WTC11 (cell line): ENCODE results near the gene KRT79. TPM values are rescaled to one million over a fixed set of nuclear protein-coding genes. Genes with fewer than 3 reads are reported as not detected.
A peak's percentile ranks its signal among the peaks of the same experiment; 100 is the strongest.

Experiments used
- ATAC-seq: fragments of 200-7000 bp; cut with Tn5 transposase; 2 replicates; pipeline ENCODE4 v1.10.0; 2021; ENCODE audit warnings: mild to moderate bottlenecking, moderate library complexity
- CTCF ChIA-PET: fragments of 300-600 bp; sonication (Branson Sonifier 250); formaldehyde crosslinking; loops from one replicate; lab custom pipeline; 2021; ENCODE audit warnings: antibody characterized with exemption; lab: Charles Lee
- POLR2A ChIA-PET: fragments of 350-600 bp; sonication (Branson Sonifier 250); formaldehyde crosslinking; loops from one replicate; lab custom pipeline; 2021; ENCODE audit warnings: antibody characterized with exemption; lab: Charles Lee
- DNase-seq: peaks from one replicate; pipeline ENCODE4 v3.0.0; 2021; ENCODE audit warnings: low spot score
- H3K27ac Mint-ChIP-seq: 2 replicates; pipeline ENCODE4 v1.8.0; 2021; ENCODE audit warnings: mixed read lengths
- H3K27me3 Mint-ChIP-seq: 2 replicates; pipeline ENCODE4 v1.8.0; 2021; ENCODE audit warnings: low read depth, mild to moderate bottlenecking, moderate library complexity, mixed read lengths
- H3K36me3 Mint-ChIP-seq: 2 replicates; pipeline ENCODE4 v1.8.0; 2021; ENCODE audit warnings: mixed read lengths
- H3K4me1 Mint-ChIP-seq: 2 replicates; pipeline ENCODE4 v1.8.0; 2022; ENCODE audit warnings: mixed read lengths
- H3K4me3 Mint-ChIP-seq: 2 replicates; pipeline ENCODE4 v1.8.0; 2021; ENCODE audit warnings: mild to moderate bottlenecking, moderate library complexity, mixed read lengths
- H3K9me3 Mint-ChIP-seq: 2 replicates; pipeline ENCODE4 v1.8.0; 2021; ENCODE audit warnings: mixed read lengths
- CBFB ChIP-seq: sonication (generic); formaldehyde crosslinking; IDR thresholded peaks from 2 replicates; pipeline ENCODE4 v1.8.1; 2022; ENCODE audit warnings: mild to moderate bottlenecking, low read depth, missing genetic modification reagents
- GABPB1 ChIP-seq: sonication (generic); formaldehyde crosslinking; IDR thresholded peaks from 2 replicates; pipeline ENCODE4 v1.8.1; 2023; ENCODE audit warnings: mild to moderate bottlenecking, missing genetic modification reagents
- IRF2 ChIP-seq: sonication (generic); formaldehyde crosslinking; IDR thresholded peaks from 2 replicates; pipeline ENCODE4 v1.8.0; 2022; ENCODE audit warnings: low read depth, missing genetic modification reagents, borderline replicate concordance
- NFYB ChIP-seq: sonication (generic); formaldehyde crosslinking; conservative IDR thresholded peaks from 2 replicates; pipeline ENCODE4 v1.8.0; 2022; ENCODE audit warnings: low read depth, missing genetic modification reagents
- NR3C1 ChIP-seq: sonication (generic); formaldehyde crosslinking; conservative IDR thresholded peaks from 2 replicates; pipeline ENCODE4 v1.8.1; 2023; ENCODE audit warnings: low read depth, mild to moderate bottlenecking, missing genetic modification reagents
- SMAD4 ChIP-seq: sonication (generic); formaldehyde crosslinking; IDR thresholded peaks from 2 replicates; pipeline ENCODE4 v1.8.0; 2022; ENCODE audit warnings: mild to moderate bottlenecking, missing genetic modification reagents
- SOX15 ChIP-seq: fragments of 250-450 bp; sonication (Bioruptor Pico); IDR thresholded peaks from 2 replicates; pipeline ENCODE4 v1.9.0; 2021; ENCODE audit warnings: mild to moderate bottlenecking
- TEAD1 ChIP-seq: sonication (generic); formaldehyde crosslinking; IDR thresholded peaks from 2 replicates; pipeline ENCODE4 v1.8.0; 2022; ENCODE audit warnings: mild to moderate bottlenecking, missing genetic modification reagents
- ZNF317 ChIP-seq: sonication (generic); formaldehyde crosslinking; IDR thresholded peaks from 2 replicates; pipeline ENCODE4 v1.8.1; 2023; ENCODE audit warnings: low read depth, mild to moderate bottlenecking, moderate library complexity, missing genetic modification reagents, borderline replicate concordance
- total RNA-seq: library from RNA; stranded (reverse); gene quantifications from 3 replicates; pipeline ENCODE4 v1.2.3, GENCODE V29; 2021
- TF ChIP-seq, protein P1 (sequence below): sonication (generic); formaldehyde crosslinking; IDR thresholded peaks from 2 replicates; pipeline ENCODE4 v1.8.0; 2022; ENCODE audit warnings: mild to moderate bottlenecking, missing genetic modification reagents
- TF ChIP-seq, protein P2 (sequence below): sonication (generic); formaldehyde crosslinking; conservative IDR thresholded peaks from 2 replicates; pipeline ENCODE4 v1.8.1; 2022; ENCODE audit warnings: mild to moderate bottlenecking, missing genetic modification reagents
- TF ChIP-seq, protein P3 (sequence below): sonication (generic); formaldehyde crosslinking; IDR thresholded peaks from 2 replicates; pipeline ENCODE4 v1.8.1; 2023; ENCODE audit warnings: mild to moderate bottlenecking, missing genetic modification reagents, moderate library complexity
- TF ChIP-seq, protein P4 (sequence below): sonication (generic); formaldehyde crosslinking; IDR thresholded peaks from 2 replicates; pipeline ENCODE4 v1.8.1; 2023; ENCODE audit warnings: mild to moderate bottlenecking, missing genetic modification reagents, borderline replicate concordance
- TF ChIP-seq, protein P5 (sequence below): fragments of 250-450 bp; sonication (Bioruptor Pico); IDR thresholded peaks from 2 replicates; pipeline ENCODE4 v1.9.0; 2021; ENCODE audit warnings: mild to moderate bottlenecking
- TF ChIP-seq, protein P6 (sequence below): fragments of 200-600 bp; IDR thresholded peaks from 2 replicates; pipeline ENCODE4 v1.8.0; 2022; ENCODE audit warnings: antibody characterized with exemption
- TF ChIP-seq, protein P7 (sequence below): fragments of 250-450 bp; sonication (Bioruptor Pico); IDR thresholded peaks from 2 replicates; pipeline ENCODE4 v1.9.0; 2021; ENCODE audit warnings: mild to moderate bottlenecking, borderline replicate concordance

The KRT79 gene
- total RNA-seq, 1 experiment from 2014 or later: not detected

DNA sequence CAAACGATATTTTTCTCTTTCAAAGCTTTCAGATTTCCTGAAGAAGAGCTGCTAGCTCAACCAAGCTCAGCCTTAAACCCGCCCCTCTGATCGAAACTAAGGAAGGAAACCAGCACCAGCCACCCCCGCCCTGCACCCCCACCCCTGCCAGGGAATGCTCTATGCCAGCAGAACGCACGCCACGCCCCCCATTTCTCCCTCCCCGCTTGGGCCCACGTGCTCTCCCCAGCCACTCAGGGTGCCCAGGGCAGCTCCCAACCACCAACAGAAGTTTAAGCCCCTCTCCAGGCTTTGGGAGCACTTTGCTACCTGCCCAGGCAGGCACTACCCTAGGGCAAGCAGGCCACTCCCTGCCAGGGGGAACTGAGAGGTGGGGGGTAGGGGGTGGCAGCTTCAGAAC, 33.5 kb upstream of the KRT79 start:
- TF ChIP-seq, protein P1, sequence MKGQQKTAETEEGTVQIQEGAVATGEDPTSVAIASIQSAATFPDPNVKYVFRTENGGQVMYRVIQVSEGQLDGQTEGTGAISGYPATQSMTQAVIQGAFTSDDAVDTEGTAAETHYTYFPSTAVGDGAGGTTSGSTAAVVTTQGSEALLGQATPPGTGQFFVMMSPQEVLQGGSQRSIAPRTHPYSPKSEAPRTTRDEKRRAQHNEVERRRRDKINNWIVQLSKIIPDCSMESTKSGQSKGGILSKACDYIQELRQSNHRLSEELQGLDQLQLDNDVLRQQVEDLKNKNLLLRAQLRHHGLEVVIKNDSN: 0 out of 2 replicates have a peak, but pooled peaks have one; percentile 22
- TF ChIP-seq, protein P2, sequence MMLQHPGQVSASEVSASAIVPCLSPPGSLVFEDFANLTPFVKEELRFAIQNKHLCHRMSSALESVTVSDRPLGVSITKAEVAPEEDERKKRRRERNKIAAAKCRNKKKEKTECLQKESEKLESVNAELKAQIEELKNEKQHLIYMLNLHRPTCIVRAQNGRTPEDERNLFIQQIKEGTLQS (CRISPR knock-in tag): no peak
- TF ChIP-seq, protein P3, sequence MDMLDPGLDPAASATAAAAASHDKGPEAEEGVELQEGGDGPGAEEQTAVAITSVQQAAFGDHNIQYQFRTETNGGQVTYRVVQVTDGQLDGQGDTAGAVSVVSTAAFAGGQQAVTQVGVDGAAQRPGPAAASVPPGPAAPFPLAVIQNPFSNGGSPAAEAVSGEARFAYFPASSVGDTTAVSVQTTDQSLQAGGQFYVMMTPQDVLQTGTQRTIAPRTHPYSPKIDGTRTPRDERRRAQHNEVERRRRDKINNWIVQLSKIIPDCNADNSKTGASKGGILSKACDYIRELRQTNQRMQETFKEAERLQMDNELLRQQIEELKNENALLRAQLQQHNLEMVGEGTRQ (CRISPR knock-in tag): peak; percentile 33; the same call in 1 of the 2 replicates
- POLR2A ChIA-PET: interaction anchor here (0.6 kb wide), 1 partner anchor 583 kb away, joined by 4 read pairs; no protein-coding TSS in a partner anchor

DNA sequence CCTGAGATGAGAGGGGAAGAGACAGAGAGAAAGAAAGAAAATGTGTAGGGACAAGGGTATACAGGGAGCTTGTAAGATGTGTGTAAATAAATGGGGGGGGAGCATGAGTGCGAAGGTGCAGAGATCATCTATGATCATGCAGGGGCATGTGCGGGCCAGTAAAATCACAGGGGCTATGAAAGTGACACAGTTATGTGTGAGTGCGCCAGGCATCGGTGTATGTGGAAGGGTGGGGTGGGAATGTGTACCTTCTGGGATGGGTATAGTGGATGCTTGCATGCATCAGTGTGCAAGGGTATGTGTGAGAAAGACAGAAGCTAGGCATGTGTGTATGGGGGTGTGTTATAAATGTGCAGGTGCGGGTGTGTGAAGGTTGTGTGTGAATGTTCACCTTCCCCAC, 33.0 kb upstream of the KRT79 start:
- no peak overlapping the region for H3K4me3 Mint-ChIP-seq
- no peaks in the 10 kb centered on the region for H3K27me3 Mint-ChIP-seq
- no peak for DNase-seq
- TF ChIP-seq, protein P2 (CRISPR knock-in tag): no peak
- TF ChIP-seq, protein P4, sequence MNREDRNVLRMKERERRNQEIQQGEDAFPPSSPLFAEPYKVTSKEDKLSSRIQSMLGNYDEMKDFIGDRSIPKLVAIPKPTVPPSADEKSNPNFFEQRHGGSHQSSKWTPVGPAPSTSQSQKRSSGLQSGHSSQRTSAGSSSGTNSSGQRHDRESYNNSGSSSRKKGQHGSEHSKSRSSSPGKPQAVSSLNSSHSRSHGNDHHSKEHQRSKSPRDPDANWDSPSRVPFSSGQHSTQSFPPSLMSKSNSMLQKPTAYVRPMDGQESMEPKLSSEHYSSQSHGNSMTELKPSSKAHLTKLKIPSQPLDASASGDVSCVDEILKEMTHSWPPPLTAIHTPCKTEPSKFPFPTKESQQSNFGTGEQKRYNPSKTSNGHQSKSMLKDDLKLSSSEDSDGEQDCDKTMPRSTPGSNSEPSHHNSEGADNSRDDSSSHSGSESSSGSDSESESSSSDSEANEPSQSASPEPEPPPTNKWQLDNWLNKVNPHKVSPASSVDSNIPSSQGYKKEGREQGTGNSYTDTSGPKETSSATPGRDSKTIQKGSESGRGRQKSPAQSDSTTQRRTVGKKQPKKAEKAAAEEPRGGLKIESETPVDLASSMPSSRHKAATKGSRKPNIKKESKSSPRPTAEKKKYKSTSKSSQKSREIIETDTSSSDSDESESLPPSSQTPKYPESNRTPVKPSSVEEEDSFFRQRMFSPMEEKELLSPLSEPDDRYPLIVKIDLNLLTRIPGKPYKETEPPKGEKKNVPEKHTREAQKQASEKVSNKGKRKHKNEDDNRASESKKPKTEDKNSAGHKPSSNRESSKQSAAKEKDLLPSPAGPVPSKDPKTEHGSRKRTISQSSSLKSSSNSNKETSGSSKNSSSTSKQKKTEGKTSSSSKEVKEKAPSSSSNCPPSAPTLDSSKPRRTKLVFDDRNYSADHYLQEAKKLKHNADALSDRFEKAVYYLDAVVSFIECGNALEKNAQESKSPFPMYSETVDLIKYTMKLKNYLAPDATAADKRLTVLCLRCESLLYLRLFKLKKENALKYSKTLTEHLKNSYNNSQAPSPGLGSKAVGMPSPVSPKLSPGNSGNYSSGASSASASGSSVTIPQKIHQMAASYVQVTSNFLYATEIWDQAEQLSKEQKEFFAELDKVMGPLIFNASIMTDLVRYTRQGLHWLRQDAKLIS (CRISPR knock-in tag): no peak
- TF ChIP-seq, protein P5, sequence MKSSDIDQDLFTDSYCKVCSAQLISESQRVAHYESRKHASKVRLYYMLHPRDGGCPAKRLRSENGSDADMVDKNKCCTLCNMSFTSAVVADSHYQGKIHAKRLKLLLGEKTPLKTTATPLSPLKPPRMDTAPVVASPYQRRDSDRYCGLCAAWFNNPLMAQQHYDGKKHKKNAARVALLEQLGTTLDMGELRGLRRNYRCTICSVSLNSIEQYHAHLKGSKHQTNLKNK: no peak
- TF ChIP-seq IRF2 (CRISPR knock-in tag): no peak
- TF ChIP-seq ZNF317 (CRISPR knock-in tag): no peak
- no peak for TF ChIP-seq TEAD1 (CRISPR knock-in tag)
- TF ChIP-seq SMAD4 (CRISPR knock-in tag): no peak
- no peak for TF ChIP-seq SOX15 (CRISPR knock-in tag)
- no peak for TF ChIP-seq NR3C1 (CRISPR knock-in tag)
- TF ChIP-seq, protein P6, sequence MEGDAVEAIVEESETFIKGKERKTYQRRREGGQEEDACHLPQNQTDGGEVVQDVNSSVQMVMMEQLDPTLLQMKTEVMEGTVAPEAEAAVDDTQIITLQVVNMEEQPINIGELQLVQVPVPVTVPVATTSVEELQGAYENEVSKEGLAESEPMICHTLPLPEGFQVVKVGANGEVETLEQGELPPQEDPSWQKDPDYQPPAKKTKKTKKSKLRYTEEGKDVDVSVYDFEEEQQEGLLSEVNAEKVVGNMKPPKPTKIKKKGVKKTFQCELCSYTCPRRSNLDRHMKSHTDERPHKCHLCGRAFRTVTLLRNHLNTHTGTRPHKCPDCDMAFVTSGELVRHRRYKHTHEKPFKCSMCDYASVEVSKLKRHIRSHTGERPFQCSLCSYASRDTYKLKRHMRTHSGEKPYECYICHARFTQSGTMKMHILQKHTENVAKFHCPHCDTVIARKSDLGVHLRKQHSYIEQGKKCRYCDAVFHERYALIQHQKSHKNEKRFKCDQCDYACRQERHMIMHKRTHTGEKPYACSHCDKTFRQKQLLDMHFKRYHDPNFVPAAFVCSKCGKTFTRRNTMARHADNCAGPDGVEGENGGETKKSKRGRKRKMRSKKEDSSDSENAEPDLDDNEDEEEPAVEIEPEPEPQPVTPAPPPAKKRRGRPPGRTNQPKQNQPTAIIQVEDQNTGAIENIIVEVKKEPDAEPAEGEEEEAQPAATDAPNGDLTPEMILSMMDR: no peak
- TF ChIP-seq, protein P7, sequence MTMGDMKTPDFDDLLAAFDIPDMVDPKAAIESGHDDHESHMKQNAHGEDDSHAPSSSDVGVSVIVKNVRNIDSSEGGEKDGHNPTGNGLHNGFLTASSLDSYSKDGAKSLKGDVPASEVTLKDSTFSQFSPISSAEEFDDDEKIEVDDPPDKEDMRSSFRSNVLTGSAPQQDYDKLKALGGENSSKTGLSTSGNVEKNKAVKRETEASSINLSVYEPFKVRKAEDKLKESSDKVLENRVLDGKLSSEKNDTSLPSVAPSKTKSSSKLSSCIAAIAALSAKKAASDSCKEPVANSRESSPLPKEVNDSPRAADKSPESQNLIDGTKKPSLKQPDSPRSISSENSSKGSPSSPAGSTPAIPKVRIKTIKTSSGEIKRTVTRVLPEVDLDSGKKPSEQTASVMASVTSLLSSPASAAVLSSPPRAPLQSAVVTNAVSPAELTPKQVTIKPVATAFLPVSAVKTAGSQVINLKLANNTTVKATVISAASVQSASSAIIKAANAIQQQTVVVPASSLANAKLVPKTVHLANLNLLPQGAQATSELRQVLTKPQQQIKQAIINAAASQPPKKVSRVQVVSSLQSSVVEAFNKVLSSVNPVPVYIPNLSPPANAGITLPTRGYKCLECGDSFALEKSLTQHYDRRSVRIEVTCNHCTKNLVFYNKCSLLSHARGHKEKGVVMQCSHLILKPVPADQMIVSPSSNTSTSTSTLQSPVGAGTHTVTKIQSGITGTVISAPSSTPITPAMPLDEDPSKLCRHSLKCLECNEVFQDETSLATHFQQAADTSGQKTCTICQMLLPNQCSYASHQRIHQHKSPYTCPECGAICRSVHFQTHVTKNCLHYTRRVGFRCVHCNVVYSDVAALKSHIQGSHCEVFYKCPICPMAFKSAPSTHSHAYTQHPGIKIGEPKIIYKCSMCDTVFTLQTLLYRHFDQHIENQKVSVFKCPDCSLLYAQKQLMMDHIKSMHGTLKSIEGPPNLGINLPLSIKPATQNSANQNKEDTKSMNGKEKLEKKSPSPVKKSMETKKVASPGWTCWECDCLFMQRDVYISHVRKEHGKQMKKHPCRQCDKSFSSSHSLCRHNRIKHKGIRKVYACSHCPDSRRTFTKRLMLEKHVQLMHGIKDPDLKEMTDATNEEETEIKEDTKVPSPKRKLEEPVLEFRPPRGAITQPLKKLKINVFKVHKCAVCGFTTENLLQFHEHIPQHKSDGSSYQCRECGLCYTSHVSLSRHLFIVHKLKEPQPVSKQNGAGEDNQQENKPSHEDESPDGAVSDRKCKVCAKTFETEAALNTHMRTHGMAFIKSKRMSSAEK (CRISPR knock-in tag): no peak
- no peak for TF ChIP-seq CBFB (CRISPR knock-in tag)
- no peak for TF ChIP-seq GABPB1 (CRISPR knock-in tag)
- no peak for TF ChIP-seq NFYB
- TF ChIP-seq, all 79 proteins: peak for 0
- no peak for ATAC-seq
- ChIA-PET POLR2A (interaction anchor here (0.6 kb wide), 1 partner anchor 582 kb away, joined by 4 read pairs; no protein-coding TSS in a partner anchor), CTCF (interaction anchor here (0.6 to 4.0 kb wide), 17 partner anchors 11 to 589 kb away, joined by 3 to 58 read pairs (median 5); no protein-coding TSS in a partner anchor)
- Mint-ChIP-seq H3K9me3 (no peaks in the 10 kb centered on the region), H3K4me1 (peaks cover 6% of the 10 kb centered on the region; the same call in 1 of the 2 replicates), H3K36me3 (no peaks in the 10 kb centered on the region), H3K27ac (no peak overlapping the region)

More for the DNA sequence above, 33.5 kb upstream of the KRT79 start:
- no peak overlapping the region for H3K4me3 Mint-ChIP-seq
- no peaks in the 10 kb centered on the region for H3K36me3 Mint-ChIP-seq
- CTCF ChIA-PET: interaction anchor here (0.6 to 4.0 kb wide), 17 partner anchors 10 to 678 kb away, joined by 3 to 58 read pairs (median 5); no protein-coding TSS in a partner anchor
- ATAC-seq (peak; percentile 20), DNase-seq (no peak)
- H3K27ac Mint-ChIP-seq: no peak overlapping the region
- H3K9me3 Mint-ChIP-seq: no peaks in the 10 kb centered on the region
- H3K27me3 Mint-ChIP-seq: peaks cover 4% of the 10 kb centered on the region
- peaks cover 6% of the 10 kb centered on the region; the same call in 1 of the 2 replicates for H3K4me1 Mint-ChIP-seq
